IgD-negative memory B cell (primary cell): Measurements from ENCODE around the gene CCDC150. TPM values are rescaled to one million over a fixed set of nuclear protein-coding genes. Genes with fewer than 3 reads are reported as not detected.

Experiments used
- H3K27ac Mint-ChIP-seq, 3 donors: one replicate each; pipeline ENCODE4 v1.8.0; 2020 to 2022; ENCODE audit warnings: mild to moderate bottlenecking in 3 of 3, mixed read lengths in 3 of 3, moderate library complexity in 1 of 3
- H3K27me3 Mint-ChIP-seq: one replicate; pipeline ENCODE4 v1.8.0; 2021; ENCODE audit warnings: mixed read lengths
- H3K36me3 Mint-ChIP-seq: one replicate; pipeline ENCODE4 v1.8.0; 2020; ENCODE audit warnings: mild to moderate bottlenecking, mixed read lengths
- H3K4me1 Mint-ChIP-seq, 3 donors: one replicate each; pipeline ENCODE4 v1.8.0; 2020 to 2022; ENCODE audit warnings: mixed read lengths in 3 of 3, mild to moderate bottlenecking in 1 of 3
- H3K4me3 Mint-ChIP-seq, 4 donors: one replicate each; pipeline ENCODE4 v1.8.0; 2020 to 2022; ENCODE audit warnings: mild to moderate bottlenecking in 4 of 4, mixed read lengths in 4 of 4, moderate library complexity in 3 of 4
- H3K9me3 Mint-ChIP-seq, 3 donors: one replicate each; pipeline ENCODE4 v1.8.0; 2020 to 2021; ENCODE audit warnings: mixed read lengths in 3 of 3, mild to moderate bottlenecking in 1 of 3
- polyA plus RNA-seq: library from polyadenylated mRNA; unstranded; fragments of 300-500 nt; fragmentation: Illumina TruSeq; gene quantifications from one replicate; pipeline ENCODE4 v1.2.3, GENCODE V29; 2021

The CCDC150 gene
- 0.63 TPM for polyA plus RNA-seq

- H3K36me3 Mint-ChIP-seq: no peaks in the 10 kb centered on the region
- peak within 1 kb of the TSS; percentile 88 to 96 (median 92) for H3K4me3 Mint-ChIP-seq
- peaks cover 3% of the 10 kb centered on the region for H3K27me3 Mint-ChIP-seq
- peaks cover 5 to 18% (median 13%) of the 10 kb centered on the region in 3 donors for H3K4me1 Mint-ChIP-seq
- peak within 1 kb of the TSS; percentile 25 to 84 (median 65) for H3K27ac Mint-ChIP-seq
- H3K9me3 Mint-ChIP-seq: no peaks in the 10 kb centered on the region
Measured at GRCh38 chr2:196639180-196640030, at the start of gene CCDC150. Gene CCDC150, plus strand, starts transcription at chr2:196639715. Its CDS starts 52 bp downstream, at chr2:196639767.

DNA sequence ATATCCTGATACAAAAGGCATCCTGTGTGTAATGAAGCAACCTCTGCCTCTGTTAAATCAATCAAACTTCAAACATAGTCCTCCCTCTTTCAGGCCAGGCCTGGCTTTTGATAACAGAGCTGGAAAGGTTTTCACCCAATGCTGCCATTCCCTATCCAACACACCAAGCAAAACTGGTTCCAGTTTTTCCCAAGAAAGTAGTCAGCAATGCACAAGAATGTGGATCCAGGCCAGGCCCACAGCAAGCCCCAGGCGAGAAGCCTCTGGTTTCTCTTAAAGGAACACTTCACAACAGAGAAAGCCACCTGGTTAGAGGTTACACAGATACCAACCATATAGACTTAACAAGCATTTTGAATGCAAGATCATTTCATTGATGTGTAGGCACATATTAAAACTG is 49.2 kb upstream of the CCDC150 start:
- Mint-ChIP-seq H3K36me3 (no peaks in the 10 kb centered on the region), H3K9me3 (peaks cover 0 to 5% (median 0%) of the 10 kb centered on the region in 3 donors), H3K27me3 (peaks cover 41% of the 10 kb centered on the region), H3K4me3 (no peak overlapping the region), H3K4me1 (peaks cover 0 to 7% (median 5%) of the 10 kb centered on the region in 3 donors), H3K27ac (no peak overlapping the region)

- Mint-ChIP-seq H3K36me3 (no peaks in the 10 kb centered on the region), H3K4me3 (peak overlapping the region in 2 of 4 donors; percentile 55 to 60), H3K27ac (no peak overlapping the region), H3K4me1 (peaks cover 0 to 7% (median 5%) of the 10 kb centered on the region in 3 donors), H3K27me3 (peaks cover 46% of the 10 kb centered on the region), H3K9me3 (peaks cover 0 to 6% (median 0%) of the 10 kb centered on the region in 3 donors)
Measured at GRCh38 chr2:196591004-196591403, 48.5 kb upstream of the CCDC150 start.

DNA sequence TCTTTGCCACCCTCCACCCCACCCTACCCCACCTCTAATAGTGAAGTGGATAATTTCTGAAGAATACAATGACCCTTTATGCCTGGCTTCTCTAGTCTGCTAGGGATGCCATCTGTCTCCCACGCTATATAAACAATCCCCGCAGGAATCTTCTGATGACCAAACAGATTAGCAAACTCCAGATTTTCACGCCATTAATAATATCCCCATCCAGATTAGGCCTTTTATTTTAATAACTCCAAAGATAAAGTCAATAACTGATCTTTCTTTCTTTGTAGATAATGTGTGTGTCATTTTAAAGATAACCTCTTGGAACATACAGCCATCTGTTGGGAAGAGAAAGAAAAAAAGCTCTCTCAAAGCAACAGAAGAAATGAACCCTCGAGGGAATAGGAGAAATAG is 47.9 kb upstream of the CCDC150 start:
- Mint-ChIP-seq H3K9me3 (peaks cover 0 to 5% (median 0%) of the 10 kb centered on the region in 3 donors), H3K36me3 (no peaks in the 10 kb centered on the region), H3K27me3 (peaks cover 48% of the 10 kb centered on the region), H3K4me3 (peak overlapping the region in 3 of 4 donors; percentile 60 to 88 (median 85)), H3K4me1 (peaks cover 0 to 7% (median 5%) of the 10 kb centered on the region in 3 donors), H3K27ac (no peak overlapping the region)

GRCh38 chr2:196592331-196592910 is 47.1 kb upstream of the CCDC150 start:
- Mint-ChIP-seq H3K9me3 (peaks cover 0 to 3% (median 0%) of the 10 kb centered on the region in 3 donors), H3K4me1 (peaks cover 0 to 7% (median 5%) of the 10 kb centered on the region in 3 donors), H3K4me3 (peak overlapping the region; percentile 60 to 88 (median 83)), H3K27me3 (peaks cover 46% of the 10 kb centered on the region), H3K27ac (no peak overlapping the region), H3K36me3 (no peaks in the 10 kb centered on the region)

DNA sequence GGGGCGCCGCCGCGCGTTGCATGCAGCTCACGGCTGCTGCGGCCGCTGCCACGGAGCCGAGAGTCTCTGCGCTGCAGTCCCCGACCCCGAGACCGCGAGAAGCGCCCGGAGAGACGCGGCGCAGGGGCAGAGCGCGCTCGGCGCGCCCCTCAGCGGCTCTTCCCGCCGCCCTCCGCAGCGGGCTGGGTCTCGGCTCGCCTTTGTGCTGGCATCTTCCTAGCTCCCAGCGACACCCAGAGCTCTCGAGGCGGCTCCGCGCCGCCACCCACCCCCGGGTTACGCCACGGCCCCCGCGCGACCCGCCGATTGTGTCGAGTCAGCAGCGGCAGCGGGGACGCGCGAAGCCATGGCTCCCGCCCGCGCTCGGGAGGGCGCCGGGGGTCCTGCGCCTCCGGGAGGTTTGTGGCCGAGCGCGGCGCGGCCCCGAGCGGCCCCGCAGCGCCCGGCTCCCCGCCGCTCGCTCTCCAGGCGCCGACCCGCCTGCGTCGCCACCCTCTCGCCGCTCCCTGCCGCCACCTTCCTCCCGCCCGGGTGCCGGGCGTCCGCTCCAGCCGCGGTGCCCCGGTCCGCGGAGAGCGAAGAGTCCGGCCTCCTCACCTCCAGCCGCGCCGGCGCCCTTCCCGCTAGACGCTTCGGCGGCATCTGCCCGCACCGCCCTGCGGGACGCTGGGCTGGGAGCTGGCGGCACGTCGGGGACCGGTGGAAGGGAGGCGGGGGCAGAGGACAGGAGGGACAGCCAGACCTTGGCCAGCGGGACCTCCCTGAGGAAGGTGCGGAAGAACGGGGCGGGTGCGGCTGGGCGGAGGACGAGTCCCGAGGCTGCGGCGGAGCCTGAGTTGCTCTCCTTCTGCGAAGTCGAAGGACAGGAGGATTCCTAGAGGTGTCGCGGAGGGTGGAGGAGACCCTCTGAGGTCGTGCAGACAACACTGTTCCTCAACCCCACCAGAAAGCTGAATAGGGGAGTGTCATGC is 46.3 kb upstream of the CCDC150 start, which contains the start of gene HECW2:
HECW2 (minus strand) TSS at position 644 of the 971 bp plus-strand sequence.
- H3K4me3 Mint-ChIP-seq: peak within 1 kb of the TSS; percentile 61 to 88 (median 83)
- no peak within 1 kb of the TSS for H3K27ac Mint-ChIP-seq
- peaks cover 0 to 3% (median 0%) of the 10 kb centered on the region in 3 donors for H3K9me3 Mint-ChIP-seq
- no peaks in the 10 kb centered on the region for H3K36me3 Mint-ChIP-seq
- H3K27me3 Mint-ChIP-seq: peaks cover 43% of the 10 kb centered on the region
- peaks cover 0 to 6% (median 3%) of the 10 kb centered on the region in 3 donors for H3K4me1 Mint-ChIP-seq

DNA sequence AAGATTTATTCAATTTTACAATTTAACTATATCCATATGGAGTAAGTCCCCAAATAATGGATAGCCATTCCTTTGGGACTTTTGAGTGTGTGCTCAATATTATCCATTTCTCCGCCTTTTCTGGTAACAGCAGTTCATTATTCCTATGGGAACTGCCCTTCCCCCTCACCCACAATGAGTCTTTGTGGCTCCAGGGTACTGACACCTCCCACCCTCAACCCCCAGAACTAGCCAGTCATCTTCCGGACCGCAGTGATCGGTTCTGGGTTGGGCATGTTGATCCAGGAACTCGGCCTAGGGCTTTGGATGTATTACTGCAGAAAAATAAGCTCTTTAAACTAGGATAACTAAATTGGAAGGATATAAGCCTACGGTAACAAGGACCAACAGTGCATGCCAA is 45.4 kb upstream of the CCDC150 start:
- Mint-ChIP-seq H3K36me3 (no peaks in the 10 kb centered on the region), H3K4me1 (peaks cover 0 to 6% (median 3%) of the 10 kb centered on the region in 3 donors), H3K4me3 (peak overlapping the region in 1 of 4 donors; percentile 76)

DNA sequence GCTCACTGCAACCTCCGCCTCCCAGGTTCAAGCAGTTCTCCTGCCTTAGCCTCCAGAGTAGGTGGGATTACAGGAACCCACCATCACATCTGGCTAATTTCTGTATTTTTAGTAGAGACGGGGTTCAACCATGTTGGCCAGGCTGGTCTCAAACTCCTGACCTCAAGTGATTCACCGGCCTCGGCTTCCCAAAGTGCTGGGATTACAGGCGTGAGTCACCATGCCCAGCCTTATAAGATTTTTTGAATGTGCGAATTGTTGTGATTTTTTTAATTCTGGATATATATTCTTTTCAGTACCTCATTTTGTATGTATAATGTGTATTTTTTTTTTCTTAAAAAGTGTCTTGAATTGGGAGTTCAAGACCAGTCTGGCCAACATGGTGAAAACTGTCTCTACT is 42.0 kb upstream of the CCDC150 start:
- Mint-ChIP-seq H3K27me3 (peaks cover 27% of the 10 kb centered on the region), H3K9me3 (peaks cover 0 to 3% (median 0%) of the 10 kb centered on the region in 3 donors), H3K4me3 (no peak overlapping the region), H3K36me3 (no peaks in the 10 kb centered on the region), H3K4me1 (no peaks in the 10 kb centered on the region), H3K27ac (no peak overlapping the region)

More for the DNA sequence above, 45.4 kb upstream of the CCDC150 start:
- Mint-ChIP-seq H3K27ac (no peak overlapping the region), H3K27me3 (peaks cover 41% of the 10 kb centered on the region), H3K9me3 (peaks cover 0 to 3% (median 0%) of the 10 kb centered on the region in 3 donors)

DNA sequence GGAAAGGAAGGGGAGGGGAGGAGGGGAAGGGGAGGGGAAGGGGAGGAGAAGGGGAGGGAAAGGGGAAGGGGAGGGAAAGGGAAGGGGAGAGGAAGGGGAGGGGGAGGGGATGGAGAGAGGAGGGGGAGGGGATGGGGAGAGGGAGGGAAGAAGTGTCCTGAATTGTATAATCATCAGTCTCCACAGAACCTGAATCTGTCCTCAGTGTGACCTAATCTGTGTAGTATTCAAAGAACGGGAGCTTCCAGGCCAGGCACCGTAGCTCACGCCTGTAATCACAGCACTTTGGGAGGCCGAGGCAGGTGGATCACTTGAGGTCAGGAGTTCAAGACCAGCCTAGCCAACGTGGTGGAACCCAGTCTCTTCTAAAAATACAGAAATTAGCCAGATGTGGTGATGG is 41.1 kb upstream of the CCDC150 start:
- no peak overlapping the region for H3K4me3 Mint-ChIP-seq
- H3K36me3 Mint-ChIP-seq: no peaks in the 10 kb centered on the region

GRCh38 chr2:196598846-196599245 is 40.7 kb upstream of the CCDC150 start:
- H3K4me3 Mint-ChIP-seq: no peak overlapping the region
- H3K27ac Mint-ChIP-seq: no peak overlapping the region
- H3K9me3 Mint-ChIP-seq: peaks cover 0 to 3% (median 0%) of the 10 kb centered on the region in 3 donors
- peaks cover 25% of the 10 kb centered on the region for H3K27me3 Mint-ChIP-seq
- no peaks in the 10 kb centered on the region for H3K4me1 Mint-ChIP-seq
- no peaks in the 10 kb centered on the region for H3K36me3 Mint-ChIP-seq

More for the DNA sequence above, 41.1 kb upstream of the CCDC150 start:
- Mint-ChIP-seq H3K27ac (no peak overlapping the region), H3K9me3 (peaks cover 0 to 3% (median 0%) of the 10 kb centered on the region in 3 donors), H3K4me1 (no peaks in the 10 kb centered on the region), H3K27me3 (peaks cover 26% of the 10 kb centered on the region)

GRCh38 chr2:196601430-196602306 is 37.8 kb upstream of the CCDC150 start:
- H3K9me3 Mint-ChIP-seq: peaks cover 0 to 2% (median 0%) of the 10 kb centered on the region in 3 donors
- no peak overlapping the region for H3K27ac Mint-ChIP-seq
- no peak overlapping the region for H3K4me3 Mint-ChIP-seq
- peaks cover 2% of the 10 kb centered on the region for H3K36me3 Mint-ChIP-seq
- H3K27me3 Mint-ChIP-seq: peaks cover 12% of the 10 kb centered on the region
- H3K4me1 Mint-ChIP-seq: no peaks in the 10 kb centered on the region

GRCh38 chr2:196604196-196604595 is 35.3 kb upstream of the CCDC150 start:
- Mint-ChIP-seq H3K4me3 (no peak overlapping the region), H3K36me3 (peaks cover 2% of the 10 kb centered on the region), H3K27ac (no peak overlapping the region), H3K4me1 (no peaks in the 10 kb centered on the region), H3K27me3 (peaks cover 12% of the 10 kb centered on the region), H3K9me3 (peaks cover 0 to 2% (median 0%) of the 10 kb centered on the region in 3 donors)

- no peaks in the 10 kb centered on the region for H3K4me1 Mint-ChIP-seq
- peaks cover 0 to 2% (median 0%) of the 10 kb centered on the region in 3 donors for H3K9me3 Mint-ChIP-seq
- H3K4me3 Mint-ChIP-seq: no peak overlapping the region
- H3K27me3 Mint-ChIP-seq: peaks cover 8% of the 10 kb centered on the region
- peaks cover 2% of the 10 kb centered on the region for H3K36me3 Mint-ChIP-seq
- H3K27ac Mint-ChIP-seq: no peak overlapping the region
Measured at GRCh38 chr2:196606516-196606915, 33.0 kb upstream of the CCDC150 start.
